Endodermal cell (in vitro differentiated cells): ENCODE measurements around the gene HOXC12. TPM values are rescaled to one million over a fixed set of nuclear protein-coding genes. Genes with fewer than 3 reads are reported as not detected.
A peak's percentile ranks its signal among the peaks of the same experiment; 100 is the strongest.

Experiments
- DNase-seq: peaks from one replicate; pipeline ENCODE4 v3.0.0-alpha.2; 2017
- H3K27ac ChIP-seq: 2 replicates; pipeline ENCODE4 v1.5.1; 2013; ENCODE audit warnings: mild to moderate bottlenecking, low read depth, low read length, moderate library complexity
- H3K27me3 ChIP-seq: 2 replicates; pipeline ENCODE4 v1.6.1; 2013; ENCODE audit warnings: mild to moderate bottlenecking, low read length, moderate library complexity; ENCODE audit not compliant: insufficient read depth, control insufficient read depth, poor library complexity, severe bottlenecking
- H3K36me3 ChIP-seq: 2 replicates; pipeline ENCODE4 v1.7.0; 2013; ENCODE audit warnings: mild to moderate bottlenecking, low read length, moderate library complexity; ENCODE audit not compliant: control insufficient read depth, insufficient read depth
- H3K4me1 ChIP-seq: one replicate; pipeline ENCODE4 v1.7.0; 2013; ENCODE audit warnings: low read length; ENCODE audit not compliant: control insufficient read depth, insufficient read depth
- H3K4me3 ChIP-seq: 2 replicates; pipeline ENCODE4 v1.5.1; 2013; ENCODE audit warnings: mild to moderate bottlenecking, low read length, moderate library complexity
- H3K9ac ChIP-seq: 2 replicates; pipeline ENCODE4 v1.6.1; 2013; ENCODE audit warnings: mild to moderate bottlenecking, low read length, moderate library complexity; ENCODE audit not compliant: poor library complexity, severe bottlenecking; ENCODE audit errors: extremely low read depth
- H3K9me3 ChIP-seq: 2 replicates; pipeline ENCODE4 v1.6.1; 2013; ENCODE audit warnings: mild to moderate bottlenecking, low read length, moderate library complexity; ENCODE audit not compliant: control insufficient read depth
- H3K27ac Mint-ChIP-seq: 2 replicates; pipeline ENCODE4 v1.8.0; 2020; ENCODE audit warnings: mixed read lengths
- H3K27me3 Mint-ChIP-seq: 2 replicates; pipeline ENCODE4 v1.8.0; 2021; ENCODE audit warnings: mild to moderate bottlenecking, mixed read lengths; ENCODE audit not compliant: insufficient read depth
- H3K36me3 Mint-ChIP-seq: 2 replicates; pipeline ENCODE4 v1.8.0; 2020; ENCODE audit warnings: low read depth, mixed read lengths
- H3K4me1 Mint-ChIP-seq: 2 replicates; pipeline ENCODE4 v1.8.0; 2020; ENCODE audit warnings: mixed read lengths
- H3K4me3 Mint-ChIP-seq: 2 replicates; pipeline ENCODE4 v1.8.0; 2020; ENCODE audit warnings: mild to moderate bottlenecking, moderate library complexity, mixed read lengths
- H3K9me3 Mint-ChIP-seq: 2 replicates; pipeline ENCODE4 v1.8.0; 2020; ENCODE audit warnings: mild to moderate bottlenecking, mixed read lengths
- WGBS, 2 experiments: methylation state at CpG; one replicate each; pipeline versions ENCODE4 v1.1.5 to v1.1.7; 2013; ENCODE audit warnings: missing lambda C conversion rate in 2 of 2, mixed read lengths in 1 of 2; ENCODE audit not compliant: insufficient coverage in 1 of 2, insufficient read length in 1 of 2; 5-methylcytosine and 5-hydroxymethylcytosine counted together
- total RNA-seq, 2 donors: library from RNA; stranded (reverse); fragmentation: NEBNext Ultra II Directional in 1 of 2; extraction: Animal tissue kit (Norgen Biotek cat#: 25700) in 1 of 2; gene quantifications; 2 replicates in 1 of 2; 3 replicates in 1 of 2; pipeline ENCODE4 v1.2.1, GENCODE V29; 2021
- TF ChIP-seq, protein P1 (sequence below): fragments of 200-600 bp; sonication (generic); conservative IDR thresholded peaks from 2 replicates; pipeline ENCODE4 v1.5.0; 2021; ENCODE audit warnings: antibody characterized with exemption, mild to moderate bottlenecking

Gene HOXC12
- total RNA-seq, 2 donors from 2014 or later: not detected

DNA sequence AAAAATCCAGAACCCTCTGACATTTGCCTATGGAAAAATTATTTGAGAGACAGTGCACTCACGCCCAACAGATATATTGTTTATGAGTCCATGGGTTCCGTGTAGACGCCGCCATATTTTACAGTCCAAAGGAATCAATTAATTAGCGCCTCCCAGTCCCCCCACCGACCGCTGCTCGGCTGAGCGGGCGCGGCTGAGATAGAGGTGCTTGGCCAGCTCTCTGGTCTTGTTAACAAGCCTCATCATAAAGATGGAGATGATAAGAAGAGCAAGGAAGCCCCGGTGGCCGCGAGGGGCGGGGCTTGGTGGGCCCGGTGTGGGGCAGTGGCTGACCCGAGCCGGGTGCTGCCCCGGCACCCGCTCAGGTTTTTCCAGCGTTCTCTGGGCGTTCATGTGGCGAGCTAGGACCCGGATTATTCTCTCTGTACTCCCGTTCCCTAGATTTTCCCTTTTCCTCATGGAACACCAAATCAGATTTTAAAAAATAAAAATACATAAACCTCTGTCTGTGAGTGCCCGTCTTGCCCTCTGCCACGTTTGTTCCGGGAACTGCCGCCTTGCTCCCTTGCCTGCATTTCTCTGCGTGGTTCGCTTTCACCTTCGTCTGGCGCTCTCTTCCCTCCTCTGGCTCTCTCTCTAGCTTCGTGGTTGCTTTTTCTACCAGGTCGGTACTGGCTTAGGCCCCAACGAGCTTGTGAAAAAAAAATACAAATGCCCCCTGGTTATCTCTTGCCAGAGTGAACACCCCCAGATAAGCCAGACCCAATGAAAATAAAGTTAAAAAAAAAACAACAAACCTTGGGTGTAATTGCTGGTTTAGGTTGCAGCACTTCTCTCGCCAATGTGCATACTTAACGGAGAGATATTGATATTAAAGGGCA, 9.0 kb downstream of the HOXC12 start:
- no peak overlapping the region for H3K4me3 Mint-ChIP-seq
- H3K27me3 ChIP-seq: peaks cover 100% of the 10 kb centered on the region
- DNase-seq: peak; percentile 66
- no peak overlapping the region for H3K4me3 ChIP-seq
- no peaks in the 10 kb centered on the region for H3K36me3 ChIP-seq
- H3K27ac ChIP-seq: no peak overlapping the region
- no peak overlapping the region for H3K9ac ChIP-seq
- no peak overlapping the region for H3K27ac Mint-ChIP-seq
- no peaks in the 10 kb centered on the region for H3K4me1 ChIP-seq
- no peaks in the 10 kb centered on the region for H3K9me3 Mint-ChIP-seq
- no peaks in the 10 kb centered on the region for H3K36me3 Mint-ChIP-seq
- peaks cover 6% of the 10 kb centered on the region for H3K4me1 Mint-ChIP-seq
- peaks cover 100% of the 10 kb centered on the region for H3K27me3 Mint-ChIP-seq
- no peaks in the 10 kb centered on the region for H3K9me3 ChIP-seq
- 12 to 14% methylated on average over 20 to 38 of the region's 38 CpGs for WGBS, 2 experiments
- TF ChIP-seq, protein P1, sequence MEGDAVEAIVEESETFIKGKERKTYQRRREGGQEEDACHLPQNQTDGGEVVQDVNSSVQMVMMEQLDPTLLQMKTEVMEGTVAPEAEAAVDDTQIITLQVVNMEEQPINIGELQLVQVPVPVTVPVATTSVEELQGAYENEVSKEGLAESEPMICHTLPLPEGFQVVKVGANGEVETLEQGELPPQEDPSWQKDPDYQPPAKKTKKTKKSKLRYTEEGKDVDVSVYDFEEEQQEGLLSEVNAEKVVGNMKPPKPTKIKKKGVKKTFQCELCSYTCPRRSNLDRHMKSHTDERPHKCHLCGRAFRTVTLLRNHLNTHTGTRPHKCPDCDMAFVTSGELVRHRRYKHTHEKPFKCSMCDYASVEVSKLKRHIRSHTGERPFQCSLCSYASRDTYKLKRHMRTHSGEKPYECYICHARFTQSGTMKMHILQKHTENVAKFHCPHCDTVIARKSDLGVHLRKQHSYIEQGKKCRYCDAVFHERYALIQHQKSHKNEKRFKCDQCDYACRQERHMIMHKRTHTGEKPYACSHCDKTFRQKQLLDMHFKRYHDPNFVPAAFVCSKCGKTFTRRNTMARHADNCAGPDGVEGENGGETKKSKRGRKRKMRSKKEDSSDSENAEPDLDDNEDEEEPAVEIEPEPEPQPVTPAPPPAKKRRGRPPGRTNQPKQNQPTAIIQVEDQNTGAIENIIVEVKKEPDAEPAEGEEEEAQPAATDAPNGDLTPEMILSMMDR: no peak

DNA sequence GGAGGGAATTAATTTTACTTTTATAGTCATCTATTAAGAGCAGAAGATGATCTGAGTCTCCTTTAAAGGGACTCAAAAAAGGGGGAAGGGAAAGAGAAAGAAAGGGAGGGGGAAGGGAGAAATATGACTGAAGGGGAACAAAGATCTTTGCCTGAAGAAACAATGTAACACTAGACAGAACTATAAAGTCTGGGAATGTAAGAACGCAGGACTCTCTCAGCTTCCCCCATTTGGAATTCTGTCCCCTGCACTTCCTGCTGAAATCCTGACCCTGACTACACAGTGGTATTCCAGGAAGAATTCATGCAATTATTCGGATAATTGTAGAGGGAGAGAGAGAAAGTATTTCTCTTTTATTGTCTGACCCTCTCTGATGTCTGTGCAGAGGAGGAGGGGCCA, 9.6 kb downstream of the HOXC12 start:
- H3K36me3 Mint-ChIP-seq: no peaks in the 10 kb centered on the region
- Histone ChIP-seq H3K27me3 (peaks cover 100% of the 10 kb centered on the region), H3K9me3 (no peaks in the 10 kb centered on the region), H3K36me3 (no peaks in the 10 kb centered on the region), H3K9ac (no peak overlapping the region), H3K4me3 (no peak overlapping the region), H3K27ac (no peak overlapping the region), H3K4me1 (no peaks in the 10 kb centered on the region)
- 14 to 23% methylated on average over 1 to 2 of the region's 2 CpGs for WGBS, 2 experiments
- TF ChIP-seq, protein P1: no peak
- peaks cover 6% of the 10 kb centered on the region for H3K4me1 Mint-ChIP-seq
- no peak for DNase-seq
- H3K4me3 Mint-ChIP-seq: no peak overlapping the region
- H3K27ac Mint-ChIP-seq: no peak overlapping the region
- peaks cover 100% of the 10 kb centered on the region for H3K27me3 Mint-ChIP-seq
- H3K9me3 Mint-ChIP-seq: no peaks in the 10 kb centered on the region

DNA sequence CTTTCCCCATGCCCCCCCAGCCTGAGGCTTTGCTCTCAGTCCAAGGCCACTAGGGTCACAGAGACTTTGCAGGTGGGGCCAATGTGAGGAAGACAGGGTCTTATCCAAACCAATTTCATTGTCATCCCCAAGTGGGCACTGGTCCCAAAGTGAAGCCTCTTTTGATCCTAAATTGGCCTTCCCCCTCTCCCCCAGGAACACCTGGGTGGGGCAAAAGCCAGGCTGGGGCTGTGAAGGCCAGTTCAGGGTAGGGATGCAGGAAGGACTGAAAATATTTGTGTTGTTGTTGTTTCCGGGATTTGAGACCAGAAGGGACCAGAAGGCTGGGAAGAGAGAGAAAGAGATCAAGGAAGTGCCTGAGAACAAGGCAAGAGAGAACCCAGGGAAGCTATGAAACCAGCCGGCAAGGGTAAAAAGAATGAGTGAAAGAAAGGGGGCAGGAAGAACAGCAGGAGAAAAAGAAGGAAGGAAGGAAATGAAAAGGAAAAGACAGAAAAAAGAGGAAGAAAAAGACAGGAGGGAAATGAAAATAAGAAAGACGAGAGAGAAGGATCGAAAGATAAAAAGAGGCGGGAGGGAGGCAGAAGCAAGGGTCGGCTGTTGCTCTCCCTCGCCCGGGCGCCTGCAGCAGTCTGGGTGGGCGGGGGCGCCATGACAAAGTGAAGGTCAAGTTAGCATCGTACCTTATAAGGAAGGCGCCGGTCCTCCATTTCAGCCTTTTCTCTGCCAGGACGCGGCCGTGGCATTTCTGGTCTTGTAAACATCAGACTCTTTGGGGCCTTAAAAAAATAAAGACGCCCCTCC, 10.8 kb downstream of the HOXC12 start:
- Histone ChIP-seq H3K9ac (no peak overlapping the region), H3K27ac (no peak overlapping the region), H3K4me1 (no peaks in the 10 kb centered on the region), H3K36me3 (no peaks in the 10 kb centered on the region), H3K4me3 (no peak overlapping the region), H3K9me3 (no peaks in the 10 kb centered on the region), H3K27me3 (peaks cover 100% of the 10 kb centered on the region)
- Mint-ChIP-seq H3K4me1 (peaks cover 6% of the 10 kb centered on the region), H3K36me3 (no peaks in the 10 kb centered on the region), H3K4me3 (peak overlapping the region; percentile 16), H3K27ac (no peak overlapping the region), H3K27me3 (peaks cover 100% of the 10 kb centered on the region), H3K9me3 (no peaks in the 10 kb centered on the region)
- peak; percentile 91 for DNase-seq
- TF ChIP-seq, protein P1: no peak
- 0 to 3% methylated on average over 6 to 18 of the region's 18 CpGs for WGBS, 2 experiments
